Activated T-helper 17 cell treated with anti-CD3 and anti-CD28 coated beads, Interleukin-2, amount 50 U/mL, for 72 hours (primary cell): Measurements from ENCODE around the gene ABCC4. TPM values are rescaled to one million over a fixed set of nuclear protein-coding genes. Genes with fewer than 3 reads are reported as not detected.
A peak's percentile ranks its signal among the peaks of the same experiment; 100 is the strongest.
"Not testable (repeated sequence)": the region's sequence is repeated elsewhere in the genome, so short reads cannot be mapped to it uniquely, and the experiment has no call there.

Experiments
- ATAC-seq: fragments of 150-1000 bp; cut with Tn5 transposase; replicated peaks from 2 replicates; pipeline ENCODE4 v1.10.0; 2021; ENCODE audit warnings: mild to moderate bottlenecking, moderate library complexity
- H3K27ac Mint-ChIP-seq: one replicate; pipeline ENCODE4 v1.8.0; 2022; ENCODE audit warnings: mixed read lengths
- H3K27me3 Mint-ChIP-seq: one replicate; pipeline ENCODE4 v1.8.0; 2022; ENCODE audit warnings: mixed read lengths
- H3K36me3 Mint-ChIP-seq: one replicate; pipeline ENCODE4 v1.8.0; 2022; ENCODE audit warnings: low read depth, mild to moderate bottlenecking, mixed read lengths
- H3K4me1 Mint-ChIP-seq: one replicate; pipeline ENCODE4 v1.8.0; 2022; ENCODE audit warnings: mixed read lengths
- H3K4me3 Mint-ChIP-seq: one replicate; pipeline ENCODE4 v1.8.0; 2022; ENCODE audit warnings: mild to moderate bottlenecking, mixed read lengths
- H3K9me3 Mint-ChIP-seq: one replicate; pipeline ENCODE4 v1.8.0; 2022; ENCODE audit warnings: mixed read lengths
- total RNA-seq, 2 donors: library from RNA; stranded (reverse); gene quantifications; one replicate each; pipeline ENCODE4 v1.2.3, GENCODE V29; 2022

Gene ABCC4
- total RNA-seq, 2 donors from 2014 or later, result 6.5 to 14.4 TPM

DNA sequence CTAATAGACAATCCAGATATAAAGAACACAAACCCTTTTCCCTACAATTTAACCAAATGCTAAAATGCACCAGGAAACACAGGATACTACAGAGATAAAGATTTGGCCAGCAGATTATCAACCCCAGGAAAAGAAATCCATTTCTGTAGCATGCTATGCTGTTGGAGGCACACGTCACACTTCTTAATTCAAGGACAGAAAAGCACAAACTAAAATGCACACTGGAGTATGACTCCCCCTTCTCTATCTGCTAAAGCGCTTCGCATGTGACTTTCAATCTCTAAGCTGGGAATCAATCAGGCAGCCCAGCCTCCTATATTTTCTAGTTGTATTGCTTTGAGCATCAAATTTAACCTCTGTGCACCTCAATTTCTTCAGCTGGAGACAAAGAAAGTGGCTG, 22.2 kb downstream of the ABCC4 start:
- Mint-ChIP-seq H3K4me3 (no peak overlapping the region), H3K36me3 (no peaks in the 10 kb centered on the region), H3K9me3 (no peaks in the 10 kb centered on the region), H3K27ac (no peak overlapping the region), H3K27me3 (no peaks in the 10 kb centered on the region), H3K4me1 (peaks cover 8% of the 10 kb centered on the region)
- ATAC-seq, result no peak

DNA sequence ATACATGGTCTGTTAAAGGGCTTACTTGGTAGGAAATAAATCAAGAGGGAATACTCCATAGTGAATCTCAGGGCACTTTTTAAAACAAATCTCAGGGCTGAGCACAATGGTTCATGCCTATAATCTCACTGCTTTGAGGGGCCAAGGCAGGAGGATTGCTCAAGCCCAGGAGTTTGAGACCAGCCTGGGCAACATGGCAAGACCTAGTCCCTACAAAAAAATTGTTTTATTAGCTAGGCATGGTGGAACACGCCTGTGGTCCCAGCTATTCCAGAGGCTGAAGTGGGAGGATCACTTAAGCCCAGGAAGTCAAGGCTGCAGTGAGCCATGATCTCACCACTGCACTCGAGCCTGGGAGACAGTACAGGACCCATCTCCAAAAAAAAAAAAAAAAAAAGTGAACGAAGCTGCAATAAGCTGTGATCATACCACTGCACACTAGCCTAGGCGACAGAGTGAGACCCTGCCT, 25.2 kb downstream of the ABCC4 start:
- no peak for ATAC-seq
- no peak overlapping the region for H3K4me3 Mint-ChIP-seq
- no peaks in the 10 kb centered on the region for H3K27me3 Mint-ChIP-seq
- H3K9me3 Mint-ChIP-seq, result no peaks in the 10 kb centered on the region
- H3K27ac Mint-ChIP-seq, result no peak overlapping the region
- H3K36me3 Mint-ChIP-seq, result no peaks in the 10 kb centered on the region
- H3K4me1 Mint-ChIP-seq, result peaks cover 3% of the 10 kb centered on the region

DNA sequence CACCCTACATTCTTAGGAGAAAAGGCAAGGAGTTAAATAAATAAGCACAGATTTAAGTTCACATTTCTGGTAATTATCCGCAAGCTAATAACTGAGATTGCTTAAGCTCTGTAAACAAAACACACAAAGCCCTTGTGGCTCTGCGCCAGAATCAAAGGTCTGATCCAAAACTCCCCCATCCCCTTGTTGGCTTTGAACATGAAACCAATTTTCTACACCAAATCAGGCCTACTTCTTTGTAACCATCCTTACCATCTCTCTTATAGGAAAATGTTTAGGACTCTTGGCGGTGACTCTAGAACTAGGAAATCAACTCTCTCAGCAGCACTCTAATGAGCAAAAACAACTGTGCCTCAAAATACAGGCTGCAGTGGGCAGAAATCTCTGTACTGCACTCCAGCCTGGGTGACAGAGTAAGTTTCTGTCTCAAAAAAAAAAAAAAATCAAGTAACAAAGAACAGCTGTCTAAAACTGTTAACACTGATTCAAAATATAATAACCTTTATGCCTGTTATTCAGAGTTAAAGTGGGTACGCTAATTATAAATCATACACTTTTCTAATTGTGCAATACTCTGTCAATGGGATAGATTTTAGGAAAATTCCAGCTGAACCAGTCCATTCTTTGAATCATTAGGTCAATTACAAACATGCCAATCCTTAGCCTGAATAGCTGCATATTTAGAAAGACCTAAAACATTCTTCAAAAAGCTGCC, 25.8 kb downstream of the ABCC4 start:
- Mint-ChIP-seq H3K9me3 (no peaks in the 10 kb centered on the region), H3K27me3 (no peaks in the 10 kb centered on the region)

DNA sequence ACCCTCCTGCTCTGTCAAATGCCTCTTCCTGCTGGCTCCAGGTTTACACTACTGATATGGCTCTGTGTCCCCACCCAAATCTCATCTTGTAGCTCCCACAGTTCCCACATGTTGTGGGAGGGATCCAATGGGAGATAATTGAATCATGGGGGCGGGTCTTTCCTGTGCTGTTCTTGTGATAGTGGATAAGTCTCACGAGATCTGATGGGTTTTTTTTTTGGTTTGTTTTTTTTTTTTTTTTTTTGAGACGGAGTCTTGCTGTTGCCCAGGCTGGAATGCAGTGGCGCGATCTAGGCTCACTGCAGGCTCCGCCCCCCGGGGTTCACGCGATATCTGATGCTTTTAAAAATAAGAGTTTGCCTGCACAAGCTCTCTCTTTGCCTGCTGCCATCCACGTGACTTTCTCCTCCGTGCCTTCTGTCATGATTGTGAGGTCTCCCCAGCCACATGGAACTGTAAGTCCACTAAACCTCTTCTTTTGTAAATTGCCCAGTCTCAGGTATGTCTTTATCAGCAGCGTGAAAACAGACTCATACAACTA, 27.6 kb downstream of the ABCC4 start:
- ATAC-seq, H3K9me3 Mint-ChIP-seq, H3K4me3 Mint-ChIP-seq, H3K27me3 Mint-ChIP-seq, H3K36me3 Mint-ChIP-seq, H3K4me1 Mint-ChIP-seq, H3K27ac Mint-ChIP-seq: not testable (repeated sequence)

More for the DNA sequence above, 25.8 kb downstream of the ABCC4 start:
- no peak overlapping the region for H3K27ac Mint-ChIP-seq
- H3K36me3 Mint-ChIP-seq, result no peaks in the 10 kb centered on the region
- H3K4me1 Mint-ChIP-seq, result peaks cover 3% of the 10 kb centered on the region
- no peak overlapping the region for H3K4me3 Mint-ChIP-seq
- no peak for ATAC-seq

DNA sequence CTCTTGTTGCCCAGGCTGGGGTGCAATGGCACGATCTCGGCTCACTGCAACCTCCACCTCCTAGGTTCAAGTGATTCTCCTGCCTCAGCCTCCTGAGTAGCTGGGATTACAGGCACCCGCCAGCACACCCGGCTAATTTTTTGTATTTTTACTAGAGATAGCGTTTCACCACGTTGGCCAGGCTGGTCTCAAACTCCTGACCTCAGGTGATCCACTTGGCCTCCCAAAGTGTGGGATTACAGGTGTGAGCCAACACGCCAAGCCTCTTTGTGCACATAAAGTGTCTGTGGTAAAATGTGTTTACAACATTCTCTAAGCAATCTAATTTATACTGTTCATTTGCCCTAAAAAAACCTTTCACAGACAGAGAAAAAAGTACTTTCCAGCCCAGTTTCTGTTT, 29.2 kb downstream of the ABCC4 start:
- not testable (repeated sequence) for H3K9me3 Mint-ChIP-seq, H3K36me3 Mint-ChIP-seq, H3K4me3 Mint-ChIP-seq, H3K27me3 Mint-ChIP-seq, ATAC-seq, H3K27ac Mint-ChIP-seq, H3K4me1 Mint-ChIP-seq

DNA sequence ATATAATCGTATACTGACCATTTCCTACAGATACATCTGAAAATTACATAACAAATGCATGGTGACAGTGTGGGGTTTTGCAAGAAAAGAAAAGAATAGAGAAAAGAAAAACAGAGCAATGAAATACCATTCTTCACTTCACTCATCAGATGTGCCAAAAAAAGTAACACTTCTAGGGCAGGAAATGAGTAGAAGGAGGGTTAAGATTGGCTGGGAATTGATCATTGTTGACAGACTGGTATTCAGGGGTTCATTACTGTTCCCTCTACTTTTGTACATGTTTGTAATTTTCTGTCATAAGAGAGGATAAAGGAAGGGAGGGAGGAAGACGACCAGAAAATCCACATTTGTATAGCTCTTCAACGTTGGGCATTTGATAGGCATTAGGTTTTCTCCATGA, 31.5 kb downstream of the ABCC4 start:
- H3K27me3 Mint-ChIP-seq, result no peaks in the 10 kb centered on the region
- no peak overlapping the region for H3K4me3 Mint-ChIP-seq
- H3K9me3 Mint-ChIP-seq, result peaks cover 4% of the 10 kb centered on the region
- H3K4me1 Mint-ChIP-seq, result peaks cover 4% of the 10 kb centered on the region
- no peak overlapping the region for H3K27ac Mint-ChIP-seq
- H3K36me3 Mint-ChIP-seq, result peaks cover 19% of the 10 kb centered on the region
- ATAC-seq, result no peak

DNA sequence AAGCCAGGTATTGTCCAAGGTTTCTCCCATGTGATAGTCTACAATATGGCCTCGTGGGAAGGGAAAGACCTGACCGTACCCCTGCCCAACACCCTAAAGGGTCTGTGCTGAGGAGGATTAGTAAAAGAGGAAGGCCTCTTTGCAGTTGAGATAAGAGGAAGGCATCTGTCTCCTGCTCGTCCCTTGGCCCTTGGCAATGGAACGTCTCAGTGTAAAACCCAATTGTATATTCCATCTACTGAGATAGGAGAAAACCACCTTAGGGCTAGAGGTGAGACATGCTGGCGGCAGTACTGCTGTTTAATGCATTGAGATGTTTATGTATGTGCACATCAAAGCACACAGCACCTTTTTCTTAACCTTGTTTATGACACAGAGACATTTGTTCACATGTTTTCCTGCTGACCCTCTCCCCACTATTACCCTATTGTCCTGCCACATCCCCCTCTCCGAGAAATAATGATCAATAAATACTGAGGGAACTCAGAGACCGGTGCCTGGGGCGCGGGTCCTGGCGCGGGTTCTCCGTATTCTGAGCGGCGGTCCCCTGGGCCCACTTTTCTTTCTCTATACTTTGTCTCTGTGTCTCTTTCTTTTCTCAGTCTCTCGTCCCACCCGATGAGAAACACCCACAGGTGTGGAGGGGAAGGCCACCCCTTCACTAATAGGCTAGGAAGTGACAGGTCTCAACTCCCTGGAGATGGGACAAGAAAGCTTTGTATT, 32.7 kb downstream of the ABCC4 start:
- H3K27me3 Mint-ChIP-seq, H3K27ac Mint-ChIP-seq, H3K4me1 Mint-ChIP-seq, ATAC-seq, H3K4me3 Mint-ChIP-seq, H3K9me3 Mint-ChIP-seq: not testable (repeated sequence)
- peaks cover 27% of the 10 kb centered on the region for H3K36me3 Mint-ChIP-seq

DNA sequence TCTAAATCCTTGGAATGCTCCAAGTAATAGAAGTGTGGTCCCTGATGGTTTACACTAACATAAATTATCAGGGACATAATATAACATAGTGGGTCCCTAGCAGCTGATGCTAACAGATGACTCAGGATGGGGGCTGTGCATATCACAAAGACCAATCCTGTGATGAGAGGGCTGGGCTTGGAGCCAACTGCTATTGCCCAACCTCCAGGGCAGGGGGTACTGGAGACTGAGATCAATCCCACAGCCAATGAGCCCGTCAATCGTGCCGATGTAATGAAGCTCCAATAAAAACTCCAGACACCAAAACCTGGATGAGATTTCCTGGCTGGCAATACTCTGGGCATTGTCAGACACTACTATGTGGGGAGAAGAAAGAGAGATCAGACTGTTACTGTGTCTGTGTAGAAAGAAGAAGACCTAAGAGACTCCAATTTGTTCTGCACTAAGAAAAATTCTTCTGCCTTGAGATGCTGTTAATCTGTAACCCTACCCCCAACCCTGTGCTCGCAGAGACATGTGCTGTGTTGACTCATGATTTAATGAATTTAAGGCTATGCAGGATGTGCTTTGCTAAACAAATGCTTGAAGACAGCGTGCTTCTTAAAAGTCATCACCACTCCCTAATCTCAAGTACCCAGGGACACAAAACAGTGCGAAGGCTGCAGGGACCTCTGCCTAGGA, 33.4 kb downstream of the ABCC4 start:
- Mint-ChIP-seq H3K27ac (no peak overlapping the region), H3K9me3 (peaks cover 4% of the 10 kb centered on the region), H3K4me1 (peaks cover 4% of the 10 kb centered on the region), H3K36me3 (peaks cover 27% of the 10 kb centered on the region), H3K4me3 (no peak overlapping the region), H3K27me3 (no peaks in the 10 kb centered on the region)
- no peak for ATAC-seq

DNA sequence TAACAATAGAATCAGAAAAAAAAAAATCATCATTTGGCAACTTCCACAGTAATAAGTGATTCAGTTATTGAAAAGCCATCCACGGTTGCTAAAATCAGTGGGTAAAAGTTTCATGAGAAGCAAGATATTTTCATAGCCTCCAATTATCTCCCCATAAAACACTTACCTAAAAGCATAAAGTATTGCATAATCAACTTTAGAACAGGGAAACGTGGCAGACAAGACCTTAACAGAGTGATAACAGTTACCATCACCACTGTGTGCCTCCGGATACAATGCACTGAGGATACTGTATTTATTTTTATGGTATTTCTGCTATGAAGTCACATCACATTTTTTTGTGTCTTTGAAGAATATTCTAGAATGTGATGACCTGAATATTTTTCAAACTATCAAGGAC, 37.0 kb downstream of the ABCC4 start:
- H3K9me3 Mint-ChIP-seq, result peaks cover 4% of the 10 kb centered on the region
- no peak for ATAC-seq

DNA sequence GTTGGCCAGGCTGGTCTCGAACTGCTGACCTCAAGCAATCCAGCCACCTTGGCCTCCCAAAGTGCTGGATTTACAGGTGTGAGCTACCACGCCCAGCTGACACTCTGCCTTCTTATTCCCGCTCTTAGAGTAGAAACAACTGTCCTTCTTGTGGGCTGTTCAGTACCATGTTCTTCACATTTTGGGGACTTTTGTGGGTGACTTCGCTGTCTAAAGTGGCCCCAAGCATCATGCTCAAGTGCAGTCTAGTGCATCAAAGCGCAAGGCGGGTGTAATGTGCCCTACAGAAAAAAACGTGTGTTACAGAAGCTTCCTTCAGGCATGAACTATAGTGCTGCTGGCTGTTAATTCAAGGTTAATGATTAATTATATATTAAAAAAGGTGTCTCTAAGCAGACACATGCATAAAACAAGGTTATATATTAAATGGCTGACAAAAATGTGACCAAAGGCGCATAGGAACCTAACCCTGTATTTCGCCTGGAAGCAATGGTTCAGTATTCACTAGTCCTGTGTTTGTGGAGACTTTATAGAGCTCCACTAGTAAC, 38.3 kb downstream of the ABCC4 start:
- peaks cover 27% of the 10 kb centered on the region for H3K36me3 Mint-ChIP-seq
- peaks cover 4% of the 10 kb centered on the region for H3K9me3 Mint-ChIP-seq
- H3K4me1 Mint-ChIP-seq, result no peaks in the 10 kb centered on the region
- no peak overlapping the region for H3K27ac Mint-ChIP-seq
- H3K4me3 Mint-ChIP-seq, result no peak overlapping the region
- H3K27me3 Mint-ChIP-seq, result no peaks in the 10 kb centered on the region
- ATAC-seq, result no peak

More for the DNA sequence above, 37.0 kb downstream of the ABCC4 start:
- Mint-ChIP-seq H3K27me3 (no peaks in the 10 kb centered on the region), H3K27ac (no peak overlapping the region), H3K4me1 (no peaks in the 10 kb centered on the region), H3K4me3 (no peak overlapping the region), H3K36me3 (peaks cover 27% of the 10 kb centered on the region)

DNA sequence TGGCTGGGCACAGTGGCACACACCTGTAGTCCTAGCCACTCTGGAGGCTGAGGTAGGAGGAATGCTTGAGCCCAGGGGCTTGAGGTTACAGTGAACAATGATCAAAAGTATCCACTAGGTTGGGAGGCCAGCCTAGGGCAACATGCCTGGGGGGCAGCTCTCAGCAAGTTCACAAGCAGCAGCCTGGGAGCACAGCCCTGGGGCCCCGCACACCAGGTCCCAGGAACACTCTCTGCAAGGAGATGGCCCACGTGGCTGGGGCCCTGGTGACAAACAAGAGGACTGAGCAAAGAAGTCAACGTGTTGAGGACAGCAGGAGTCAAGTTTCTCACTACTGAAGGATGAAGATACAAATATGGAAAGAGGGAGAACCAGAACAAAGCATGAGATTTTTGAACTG, 39.3 kb downstream of the ABCC4 start:
- Mint-ChIP-seq H3K27ac (no peak overlapping the region), H3K27me3 (no peaks in the 10 kb centered on the region), H3K9me3 (peaks cover 4% of the 10 kb centered on the region), H3K4me3 (no peak overlapping the region), H3K4me1 (no peaks in the 10 kb centered on the region), H3K36me3 (peaks cover 21% of the 10 kb centered on the region)
- no peak for ATAC-seq

DNA sequence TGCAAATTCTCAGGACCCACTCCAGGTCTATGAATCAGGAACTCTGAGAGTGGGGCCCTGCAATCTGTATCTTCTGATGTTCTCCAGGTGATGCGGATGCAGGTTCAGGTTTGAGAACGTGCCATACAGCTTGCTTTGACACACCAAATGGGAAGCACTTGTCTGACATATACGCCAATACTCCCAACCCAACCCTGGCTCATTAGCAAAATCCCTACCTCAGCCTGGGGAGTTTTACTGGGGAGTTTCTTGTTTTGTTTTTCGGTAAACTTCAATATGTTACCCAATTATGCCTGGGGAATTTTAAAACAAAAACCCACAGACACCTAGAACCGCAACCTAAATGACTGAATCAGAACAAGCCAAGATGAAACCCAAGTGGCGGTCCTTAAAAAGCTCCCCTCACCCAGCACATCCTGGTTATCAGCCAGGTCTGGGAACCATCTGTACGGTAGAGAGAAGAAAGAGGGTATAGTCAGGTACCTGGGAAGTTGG, 41.2 kb downstream of the ABCC4 start:
- Mint-ChIP-seq H3K4me3 (no peak overlapping the region), H3K9me3 (no peaks in the 10 kb centered on the region), H3K27ac (no peak overlapping the region), H3K27me3 (no peaks in the 10 kb centered on the region), H3K36me3 (peaks cover 11% of the 10 kb centered on the region), H3K4me1 (no peaks in the 10 kb centered on the region)
- ATAC-seq, result peak; percentile 38

DNA sequence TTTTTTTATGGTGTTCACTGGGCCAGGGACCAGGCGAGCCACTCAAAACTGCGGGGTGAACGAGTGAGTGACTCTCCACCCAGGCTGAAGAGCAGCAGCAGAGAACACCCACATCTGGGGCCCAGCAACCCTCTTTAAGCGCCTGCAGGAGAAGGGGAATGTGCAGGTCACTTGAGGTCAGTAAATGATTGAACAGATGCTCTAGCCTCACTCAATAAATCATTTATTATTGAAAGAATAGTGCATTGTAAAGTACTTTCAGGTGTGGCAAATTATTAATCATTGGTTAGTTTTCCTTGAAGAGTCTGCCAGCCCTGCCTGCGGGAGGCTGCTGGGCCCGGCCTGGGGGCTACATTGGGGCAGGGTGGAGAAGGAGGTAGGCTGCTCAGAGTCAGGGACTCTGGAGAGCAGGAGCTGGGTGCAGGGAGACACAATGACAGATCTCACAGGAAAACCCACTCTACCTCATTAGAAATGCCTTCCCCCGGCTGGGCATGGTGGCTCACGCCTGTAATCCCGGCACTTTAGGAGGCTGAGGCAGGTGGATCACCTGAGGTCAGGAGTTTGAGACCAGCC, 42.5 kb downstream of the ABCC4 start:
- Mint-ChIP-seq H3K4me1 (no peaks in the 10 kb centered on the region), H3K27ac (no peak overlapping the region), H3K9me3 (no peaks in the 10 kb centered on the region), H3K27me3 (no peaks in the 10 kb centered on the region), H3K36me3 (no peaks in the 10 kb centered on the region), H3K4me3 (no peak overlapping the region)
- ATAC-seq, result no peak

DNA sequence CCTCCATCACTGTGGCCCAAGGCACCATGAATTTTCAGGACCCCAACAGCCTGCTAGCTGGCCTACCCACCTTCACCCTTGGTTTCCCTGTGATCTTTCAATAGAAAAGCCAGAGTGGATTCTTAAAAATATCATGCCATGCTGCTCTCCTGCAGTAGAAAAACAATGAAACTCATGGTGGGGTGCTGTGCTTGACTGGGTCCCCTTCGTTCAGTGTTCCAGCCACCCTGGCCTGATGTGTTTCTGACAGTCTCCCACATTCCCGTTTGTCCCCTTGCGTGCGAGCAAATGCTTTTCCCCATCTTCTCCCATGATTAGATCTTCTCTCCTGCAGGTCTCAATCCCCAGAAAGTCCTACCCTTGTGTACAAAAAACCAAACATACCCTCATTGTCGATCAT, 43.2 kb downstream of the ABCC4 start:
- ATAC-seq, result no peak
- H3K4me3 Mint-ChIP-seq, result no peak overlapping the region
- H3K36me3 Mint-ChIP-seq, result no peaks in the 10 kb centered on the region
- no peaks in the 10 kb centered on the region for H3K27me3 Mint-ChIP-seq
- H3K4me1 Mint-ChIP-seq, result no peaks in the 10 kb centered on the region
- H3K9me3 Mint-ChIP-seq, result no peaks in the 10 kb centered on the region
- H3K27ac Mint-ChIP-seq, result no peak overlapping the region
